Fibroblast of lung (primary cell): ENCODE measurements around the gene CCDC146. TPM values are rescaled to one million over a fixed set of nuclear protein-coding genes. Genes with fewer than 3 reads are reported as not detected.

ENCODE experiments used
- DNase-seq, 2 donors: peaks; one replicate each; pipeline versions ENCODE4 v3.0.0 to v3.0.0-alpha.2; 2010; ENCODE audit warnings: low read depth in 2 of 2
- H2AFZ ChIP-seq: 2 replicates; pipeline ENCODE4 v1.5.1; 2012; ENCODE audit warnings: low read length, control low read depth, inconsistent platforms
- H3K27ac ChIP-seq: 2 replicates; pipeline ENCODE4 v1.5.1; 2011; ENCODE audit warnings: low read length, control low read depth; ENCODE audit not compliant: insufficient read depth
- H3K27me3 ChIP-seq: 2 replicates; pipeline ENCODE4 v1.5.1; 2011; ENCODE audit warnings: mild to moderate bottlenecking, low read length; ENCODE audit not compliant: control insufficient read depth, insufficient read depth
- H3K36me3 ChIP-seq: 2 replicates; pipeline ENCODE4 v1.5.1; 2011; ENCODE audit warnings: low read length; ENCODE audit not compliant: control insufficient read depth, insufficient read depth
- H3K4me1 ChIP-seq: 2 replicates; pipeline ENCODE4 v1.5.1; 2011; ENCODE audit warnings: low read length; ENCODE audit not compliant: control insufficient read depth, insufficient read depth; ENCODE audit errors: extremely low read depth
- H3K4me2 ChIP-seq: 2 replicates; pipeline ENCODE4 v1.5.1; 2011; ENCODE audit warnings: low read length, control low read depth; ENCODE audit not compliant: insufficient read depth; ENCODE audit errors: extremely low read depth
- H3K4me3 ChIP-seq, 4 experiments: fragments of 200-600 bp in 1 of 4; sonication (generic) in 1 of 4; replicated peaks in 1 of 4; 2 replicates each; pipeline ENCODE4 v1.5.1; 2011 to 2016; ENCODE audit warnings: low read length in 4 of 4, low read depth in 3 of 4, mild to moderate bottlenecking in 3 of 4, control low read depth in 2 of 4, inconsistent platforms in 1 of 4, mixed read lengths in 1 of 4; ENCODE audit not compliant: insufficient read depth in 1 of 4; ENCODE audit errors: control extremely low read depth in 1 of 4
- H3K79me2 ChIP-seq: 2 replicates; pipeline ENCODE4 v1.5.1; 2012; ENCODE audit warnings: mild to moderate bottlenecking, low read length, inconsistent platforms; ENCODE audit not compliant: control insufficient read depth, insufficient read depth
- H3K9ac ChIP-seq: 2 replicates; pipeline ENCODE4 v1.5.1; 2011; ENCODE audit warnings: mild to moderate bottlenecking, low read length, control low read depth; ENCODE audit not compliant: insufficient read depth
- H3K9me3 ChIP-seq: 2 replicates; pipeline ENCODE4 v1.5.1; 2012; ENCODE audit warnings: low read depth, low read length; ENCODE audit not compliant: control insufficient read depth, insufficient read depth
- H4K20me1 ChIP-seq: 2 replicates; pipeline ENCODE4 v1.5.1; 2011; ENCODE audit warnings: low read length; ENCODE audit not compliant: control insufficient read depth, insufficient read depth; ENCODE audit errors: extremely low read depth
- EZH2 ChIP-seq: IDR thresholded peaks from 2 replicates; pipeline ENCODE4 v1.5.1; 2012; ENCODE audit warnings: low read length, control low read depth, mild to moderate bottlenecking; ENCODE audit errors: missing control alignments
- polyA plus RNA-seq, 2 donors: library from polyadenylated mRNA; depleted of rRNA in 1 of 2; stranded (reverse) in 1 of 2; unstranded in 1 of 2; fragments of >200 nt; gene quantifications; 2 replicates each; pipeline ENCODE4 v1.2.1, GENCODE V29; 2011 to 2012; ENCODE audit warnings: missing spikeins in 1 of 2
- total RNA-seq: library from RNA; depleted of rRNA; stranded (reverse); fragments of >200 nt; gene quantifications from 2 replicates; pipeline ENCODE4 v1.2.1, GENCODE V29; 2014
- TF ChIP-seq, protein P1 (sequence below), 2 donors: IDR thresholded peaks in 1 of 2; conservative IDR thresholded peaks in 1 of 2; 1 replicate in 1 of 2; 2 replicates in 1 of 2; pipeline ENCODE4 v1.5.1; 2011 to 2012; ENCODE audit warnings: low read length in 2 of 2, control low read depth in 1 of 2, inconsistent platforms in 1 of 2, low read depth in 1 of 2, mild to moderate bottlenecking in 1 of 2

Gene CCDC146
- total and polyA plus RNA-seq, 2 donors (not counting 1 experiment from before 2014, with no cell fraction given), result 1.6 to 3.6 TPM

DNA sequence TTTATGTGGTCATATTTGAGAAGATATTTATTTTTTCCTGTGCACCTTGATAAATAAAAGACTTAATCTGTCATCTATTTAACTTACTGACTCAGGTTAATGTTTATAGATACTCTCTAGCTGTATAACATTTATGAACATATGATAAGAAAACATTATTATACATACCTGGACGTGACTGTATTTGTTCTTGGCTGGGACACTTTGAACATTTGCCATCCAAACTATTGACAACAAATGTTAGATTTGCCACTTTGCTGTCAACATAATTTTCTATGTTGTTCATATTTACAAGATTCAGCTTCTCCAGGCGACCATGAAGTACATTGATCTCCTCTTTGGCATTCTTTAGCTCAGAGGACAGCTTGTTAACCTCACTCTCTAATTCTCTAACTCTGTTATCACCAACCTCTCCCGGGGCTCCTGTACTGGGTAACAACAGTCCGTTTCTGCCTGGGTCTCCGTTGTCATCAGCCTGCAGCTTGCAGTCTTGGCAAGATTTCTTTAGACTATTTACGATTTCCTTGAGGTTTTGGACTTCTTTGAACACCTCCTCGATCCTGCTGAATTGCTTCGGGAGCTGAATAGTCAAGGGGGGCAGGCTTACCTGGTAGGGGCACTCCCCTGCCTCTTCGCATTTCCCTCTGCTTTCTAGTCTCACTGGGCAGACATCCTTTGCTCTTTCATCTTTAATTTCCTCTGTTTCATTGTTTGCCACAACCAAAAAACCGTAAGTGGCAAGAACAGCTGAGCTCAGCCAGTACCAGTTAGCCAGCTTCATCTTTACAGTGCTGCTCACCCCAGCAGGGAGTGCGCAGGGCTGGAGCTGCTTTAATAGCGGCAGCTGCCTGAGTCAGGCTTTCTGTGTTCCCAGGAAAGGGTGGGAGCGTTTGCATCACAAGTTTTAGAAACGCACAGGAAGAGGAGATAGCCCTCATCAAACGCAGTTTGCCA is 76.9 kb downstream of the CCDC146 start, which contains the start of gene FGL2:
FGL2 (minus strand) TSS at position 807 of the 954 bp plus-strand sequence; CDS start at position 781, 26 bp downstream.
- Histone ChIP-seq H3K9me3 (no peaks in the 10 kb centered on the region), H2AFZ (peak within 1 kb of the TSS; percentile 79), H3K4me2 (peak within 1 kb of the TSS; percentile 79), H3K36me3 (no peaks in the 10 kb centered on the region), H3K79me2 (no peaks in the 10 kb centered on the region), H3K4me3 (peak within 1 kb of the TSS; percentile 32 to 55 (median 35)), H4K20me1 (no peaks in the 10 kb centered on the region), H3K4me1 (no peaks in the 10 kb centered on the region), H3K27me3 (no peaks in the 10 kb centered on the region), H3K27ac (no peak within 1 kb of the TSS), H3K9ac (no peak within 1 kb of the TSS)
- no peak for TF ChIP-seq EZH2
- TF ChIP-seq, protein P1, sequence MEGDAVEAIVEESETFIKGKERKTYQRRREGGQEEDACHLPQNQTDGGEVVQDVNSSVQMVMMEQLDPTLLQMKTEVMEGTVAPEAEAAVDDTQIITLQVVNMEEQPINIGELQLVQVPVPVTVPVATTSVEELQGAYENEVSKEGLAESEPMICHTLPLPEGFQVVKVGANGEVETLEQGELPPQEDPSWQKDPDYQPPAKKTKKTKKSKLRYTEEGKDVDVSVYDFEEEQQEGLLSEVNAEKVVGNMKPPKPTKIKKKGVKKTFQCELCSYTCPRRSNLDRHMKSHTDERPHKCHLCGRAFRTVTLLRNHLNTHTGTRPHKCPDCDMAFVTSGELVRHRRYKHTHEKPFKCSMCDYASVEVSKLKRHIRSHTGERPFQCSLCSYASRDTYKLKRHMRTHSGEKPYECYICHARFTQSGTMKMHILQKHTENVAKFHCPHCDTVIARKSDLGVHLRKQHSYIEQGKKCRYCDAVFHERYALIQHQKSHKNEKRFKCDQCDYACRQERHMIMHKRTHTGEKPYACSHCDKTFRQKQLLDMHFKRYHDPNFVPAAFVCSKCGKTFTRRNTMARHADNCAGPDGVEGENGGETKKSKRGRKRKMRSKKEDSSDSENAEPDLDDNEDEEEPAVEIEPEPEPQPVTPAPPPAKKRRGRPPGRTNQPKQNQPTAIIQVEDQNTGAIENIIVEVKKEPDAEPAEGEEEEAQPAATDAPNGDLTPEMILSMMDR (conservative IDR thresholded peaks at IDR 0.05 in 1 of 2, IDR thresholded peaks at IDR 0.05 in 1 of 2; ENCODE audit: low read depth in 1 of 2, low read length in 2 of 2), result no peak
- peak; percentile 44 to 52 for DNase-seq

DNA sequence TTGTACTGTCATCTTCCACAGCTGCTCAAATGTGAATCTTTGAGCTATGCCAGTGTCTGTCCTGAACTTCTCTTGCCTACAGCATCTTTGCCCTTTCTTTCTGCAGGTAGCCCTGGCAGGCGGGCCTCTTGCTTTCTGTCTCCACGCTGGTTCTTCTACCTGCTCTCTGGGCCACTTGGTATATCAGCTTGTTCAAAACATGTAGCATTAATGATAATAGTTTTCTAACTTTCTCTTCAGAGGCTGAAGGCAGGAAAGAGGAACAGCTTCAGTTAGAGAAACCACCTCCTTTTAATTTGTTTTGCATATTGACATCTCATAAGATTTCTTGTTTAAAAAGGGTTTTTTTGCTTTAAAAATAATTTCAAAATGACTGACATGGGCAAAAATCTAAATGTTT is 78.1 kb downstream of the CCDC146 start:
- no peak overlapping the region for H3K4me3 ChIP-seq
- H2AFZ ChIP-seq, result no peak overlapping the region

DNA sequence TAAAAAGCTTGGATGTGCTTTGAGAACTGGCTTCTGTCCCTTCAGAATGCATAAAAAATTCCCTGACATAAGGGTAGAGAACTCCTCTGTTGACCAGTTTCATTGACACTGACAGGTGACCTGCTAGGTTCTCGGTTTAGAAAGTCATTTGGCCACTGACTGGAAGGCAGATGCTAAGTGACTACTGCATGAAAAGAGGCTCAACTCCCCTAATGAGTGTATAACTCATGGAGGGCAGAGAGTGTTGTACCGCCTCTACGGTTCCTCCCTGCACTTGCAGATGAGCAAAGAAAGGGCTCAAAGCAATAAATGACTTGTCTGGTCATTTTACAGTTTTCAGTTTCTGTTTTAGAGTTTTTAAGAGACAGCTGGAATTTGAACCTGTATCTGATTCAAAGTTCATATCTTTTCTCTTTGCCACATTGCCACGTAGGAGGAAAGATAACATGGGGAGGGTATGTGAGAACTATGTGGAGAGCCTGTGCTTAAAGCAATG is 80.1 kb downstream of the CCDC146 start:
- Histone ChIP-seq H3K4me2 (no peak overlapping the region), H3K27ac (no peak overlapping the region), H2AFZ (no peak overlapping the region), H3K27me3 (no peaks in the 10 kb centered on the region), H3K79me2 (no peaks in the 10 kb centered on the region), H3K4me1 (no peaks in the 10 kb centered on the region), H3K4me3 (no peak overlapping the region), H3K9me3 (no peaks in the 10 kb centered on the region), H3K9ac (no peak overlapping the region), H4K20me1 (no peaks in the 10 kb centered on the region), H3K36me3 (no peaks in the 10 kb centered on the region)
- TF ChIP-seq, protein P1 (conservative IDR thresholded peaks at IDR 0.05 in 1 of 2, IDR thresholded peaks at IDR 0.05 in 1 of 2; ENCODE audit: low read depth in 1 of 2, low read length in 2 of 2), result no peak
- TF ChIP-seq EZH2, result no peak
- DNase-seq, result no peak

More for the DNA sequence above, 78.1 kb downstream of the CCDC146 start:
- Histone ChIP-seq H4K20me1 (no peaks in the 10 kb centered on the region), H3K4me2 (no peak overlapping the region), H3K27ac (no peak overlapping the region), H3K4me1 (no peaks in the 10 kb centered on the region), H3K79me2 (no peaks in the 10 kb centered on the region), H3K27me3 (no peaks in the 10 kb centered on the region), H3K36me3 (no peaks in the 10 kb centered on the region), H3K9ac (no peak overlapping the region), H3K9me3 (no peaks in the 10 kb centered on the region)
- DNase-seq, result no peak
- TF ChIP-seq, protein P1 (conservative IDR thresholded peaks at IDR 0.05 in 1 of 2, IDR thresholded peaks at IDR 0.05 in 1 of 2; ENCODE audit: low read depth in 1 of 2, low read length in 2 of 2), result no peak
- TF ChIP-seq EZH2, result no peak
